K562 (cell line): ENCODE measurements around the gene TDRD9. TPM values are rescaled to one million over a fixed set of nuclear protein-coding genes. Genes with fewer than 3 reads are reported as not detected.

Experiments
- CHD2 ChIP-seq: IDR thresholded peaks from 2 replicates; pipeline ENCODE4 v1.6.1; 2011; ENCODE audit warnings: low read depth, low read length
- FOXA1 ChIP-seq: fragments of 450-650 bp; IDR thresholded peaks from 2 replicates; pipeline ENCODE4 v1.6.1; 2016; ENCODE audit warnings: mild to moderate bottlenecking, borderline replicate concordance
- GATAD2A ChIP-seq: fragments of 450-650 bp; IDR thresholded peaks from 2 replicates; pipeline ENCODE4 v1.6.1; 2017
- ID3 ChIP-seq, 2 experiments: fragments of 250-450 bp in 1 of 2; fragments of 450-650 bp in 1 of 2; sonication (Bioruptor Pico) in 1 of 2; IDR thresholded peaks; 2 replicates each; pipeline versions ENCODE4 v1.6.1 to v1.8.0; 2016 to 2021; ENCODE audit warnings: mild to moderate bottlenecking in 2 of 2, moderate library complexity in 2 of 2, missing compliant biosample characterization in 1 of 2, missing genetic modification characterization in 1 of 2
- MAZ ChIP-seq, 2 experiments: fragments of 450-650 bp in 1 of 2; sonication (generic) in 1 of 2; formaldehyde crosslinking; IDR thresholded peaks in 1 of 2; conservative IDR thresholded peaks in 1 of 2; 2 replicates each; pipeline versions ENCODE4 v1.4.0 to v1.5.0; 2020; ENCODE audit warnings: mild to moderate bottlenecking in 1 of 2, missing genetic modification reagents in 1 of 2
- MYNN ChIP-seq, 2 experiments: sonication (generic); formaldehyde crosslinking in 1 of 2; IDR thresholded peaks; 2 replicates each; pipeline versions ENCODE4 v1.5.0 to v1.6.1; 2016 to 2020; ENCODE audit warnings: antibody characterized with exemption in 1 of 2, missing genetic modification reagents in 1 of 2
- NR2C2 ChIP-seq, 2 experiments: fragments of 200-800 bp in 1 of 2; sonication (Bioruptor generic) in 1 of 2; sonication (generic) in 1 of 2; formaldehyde crosslinking in 1 of 2; IDR thresholded peaks; 2 replicates each; pipeline versions ENCODE4 v1.6.1 to v1.8.0; 2016 to 2022; ENCODE audit warnings: mild to moderate bottlenecking in 1 of 2, missing compliant biosample characterization in 1 of 2, missing genetic modification characterization in 1 of 2, missing genetic modification reagents in 1 of 2
- THAP12 ChIP-seq: fragments of 250-450 bp; sonication (Bioruptor Pico); IDR thresholded peaks from 2 replicates; pipeline ENCODE4 v1.9.0; 2021; ENCODE audit warnings: mild to moderate bottlenecking, inconsistent platforms
- ZNF277 ChIP-seq: fragments of 250-450 bp; sonication (Bioruptor Pico); IDR thresholded peaks from 2 replicates; pipeline ENCODE4 v1.8.0; 2022; ENCODE audit warnings: inconsistent platforms, mild to moderate bottlenecking, moderate library complexity, borderline replicate concordance
- polyA plus RNA-seq, 8 experiments: library from polyadenylated mRNA; depleted of rRNA in 4 of 8; stranded (reverse) in 5 of 8; unstranded in 3 of 8; fragments of >200 nt; fragmentation: Nextera tagmentation in 2 of 8; fragmentation: Illumina TruSeq in 1 of 8; extraction: Ambion mirVana in 2 of 8; extraction: Trizol in 1 of 8; gene quantifications; 2 replicates each; pipeline versions ENCODE4 v1.2.1 to v1.2.3, GENCODE V29; 2011 to 2014; ENCODE audit warnings: inconsistent platforms in 1 of 8, missing spikeins in 1 of 8
- total RNA-seq, 7 experiments: library from RNA; depleted of rRNA in 6 of 7; stranded (reverse); fragments of >200 nt in 6 of 7; fragmentation: Illumina TruSeq in 2 of 7; extraction: Trizol in 2 of 7; gene quantifications; 2 replicates each; pipeline versions ENCODE4 v1.2.1 to v1.2.3, GENCODE V29; 2011 to 2021; ENCODE audit warnings: low replicate concordance in 1 of 7

The TDRD9 gene
- total and polyA plus RNA-seq, 9 of the 15 experiments (the other 6 are each of a cell fraction or from before 2014, with no cell fraction given) = 0.04 to 0.14 (median 0.04) TPM; not detected in 5

- TF ChIP-seq GATAD2A (no peak), ZNF277 (CRISPR knock-in tag) (no peak), CHD2 (0 out of 2 replicates have a peak, but pooled peaks have one; percentile 14), MAZ (CRISPR knock-in tag; conservative IDR thresholded peaks at IDR 0.05 in 1 of 2, IDR thresholded peaks at IDR 0.05 in 1 of 2) (peak; percentile 75 to 95; a peak in 3 of 4 replicates), NR2C2 (CRISPR knock-in tag; IDR thresholded peaks at IDR 0.05) (peak; percentile 27; the same call in 1 of the 2 replicates), NR2C2 (tag; IDR thresholded peaks at IDR 0.05) (peak; percentile 73), ID3 (CRISPR knock-in tag; IDR thresholded peaks at IDR 0.05) (no peak), ID3 (tag; IDR thresholded peaks at IDR 0.05) (peak; percentile 63; the same call in 1 of the 2 replicates), FOXA1 (no peak), MYNN (IDR thresholded peaks at IDR 0.05) (0 out of 2 replicates have a peak, but pooled peaks have one; percentile 37), MYNN (CRISPR knock-in tag; IDR thresholded peaks at IDR 0.05) (no peak), THAP12 (CRISPR knock-in tag) (peak; percentile 59; the same call in 1 of the 2 replicates)
- TF ChIP-seq, all 486 proteins: peak for 96
Observed at GRCh38 chr14:103920981-103921854, 7.0 kb upstream of the TDRD9 start (continued).
